ENCODE data around the gene MNX1.

- TF ChIP-seq MAZ (IDR thresholded peaks at IDR 0.05; ENCODE audit: borderline replicate concordance, low read depth, low read length), result no peak
- TF ChIP-seq CTCF (conservative IDR thresholded peaks at IDR 0.05; ENCODE audit: low read depth, low read length), result no peak
- no peak for TF ChIP-seq BHLHE40 (IDR thresholded peaks at IDR 0.05; ENCODE audit: low read depth, low read length)
- no peak for TF ChIP-seq NFE2L2 (IDR thresholded peaks at IDR 0.05; ENCODE audit: low read depth, low read length)
- TF ChIP-seq RAD21 (IDR thresholded peaks at IDR 0.05; ENCODE audit: low read length), result no peak
- TF ChIP-seq ELK1 (IDR thresholded peaks at IDR 0.05; ENCODE audit: borderline replicate concordance, low read depth, low read length), result no peak
- no peak for TF ChIP-seq RCOR1 (IDR thresholded peaks at IDR 0.05; ENCODE audit: insufficient replicate concordance, low read length)
- TF ChIP-seq POLR2A (IDR thresholded peaks at IDR 0.05; ENCODE audit: low read depth, low read length), result no peak
- no peak for TF ChIP-seq USF2 (IDR thresholded peaks at IDR 0.05; ENCODE audit: low read depth, low read length)
- TF ChIP-seq FOS (IDR thresholded peaks at IDR 0.05; ENCODE audit: low read depth, low read length), result no peak
- TF ChIP-seq CHD1 (IDR thresholded peaks at IDR 0.05; ENCODE audit: low read depth, low read length), result no peak
- TF ChIP-seq MAFK (IDR thresholded peaks at IDR 0.05; ENCODE audit: low read depth, low read length), result no peak
- no peak for TF ChIP-seq CEBPB (IDR thresholded peaks at IDR 0.05; ENCODE audit: low read depth, low read length)
- no peak for TF ChIP-seq SMC3 (IDR thresholded peaks at IDR 0.05; ENCODE audit: low read depth, low read length)
These were observed 10.8 kb upstream of the MNX1 start for GRCh38 chr7:157021071-157021870.

Data from IMR-90 (cell line).